Smooth muscle cell (in vitro differentiated cells): ENCODE data around the gene ZBTB7C. TPM values are rescaled to one million over a fixed set of nuclear protein-coding genes. Genes with fewer than 3 reads are reported as not detected.

Source experiments
- DNase-seq: peaks from one replicate; lab custom pipeline; 2025; ENCODE audit not compliant: unreplicated experiment; lab: John Stamatoyannopoulos, UW
- H2AFZ ChIP-seq: fragments of 200-600 bp; sonication (generic); 2 replicates; pipeline ENCODE4 v1.6.0; 2016; ENCODE audit warnings: antibody characterized with exemption, low read depth, mild to moderate bottlenecking
- H3F3A ChIP-seq: fragments of 200-600 bp; sonication (generic); 2 replicates; pipeline ENCODE4 v1.6.0; 2017; ENCODE audit warnings: antibody characterized with exemption, low read depth
- H3K27ac ChIP-seq: fragments of 200-600 bp; sonication (generic); 2 replicates; pipeline ENCODE4 v1.5.1; 2016; ENCODE audit warnings: low read depth, mild to moderate bottlenecking
- H3K27me3 ChIP-seq: fragments of 200-600 bp; sonication (generic); 2 replicates; pipeline ENCODE4 v1.6.1; 2016; ENCODE audit warnings: low read depth, mild to moderate bottlenecking
- H3K36me3 ChIP-seq: fragments of 200-600 bp; sonication (generic); 2 replicates; pipeline ENCODE4 v1.5.1; 2016; ENCODE audit warnings: low read depth
- H3K4me1 ChIP-seq: fragments of 200-600 bp; sonication (generic); 2 replicates; pipeline ENCODE4 v1.5.1; 2016; ENCODE audit warnings: low read depth
- H3K4me2 ChIP-seq: fragments of 200-600 bp; sonication (generic); 2 replicates; pipeline ENCODE4 v1.6.0; 2016; ENCODE audit warnings: mild to moderate bottlenecking
- H3K4me3 ChIP-seq: fragments of 200-600 bp; sonication (generic); 2 replicates; pipeline ENCODE4 v1.5.1; 2016; ENCODE audit warnings: mild to moderate bottlenecking
- H3K79me2 ChIP-seq: fragments of 200-600 bp; sonication (generic); 2 replicates; pipeline ENCODE4 v1.6.0; 2016; ENCODE audit warnings: low read depth, mild to moderate bottlenecking
- H3K9ac ChIP-seq: fragments of 200-600 bp; sonication (generic); 2 replicates; pipeline ENCODE4 v1.6.0; 2016; ENCODE audit warnings: low read depth
- H3K9me3 ChIP-seq: fragments of 200-600 bp; sonication (generic); replicated peaks from 2 replicates; pipeline ENCODE4 v1.5.1; 2016; ENCODE audit warnings: low read depth
- H4K20me1 ChIP-seq: fragments of 200-600 bp; sonication (generic); 2 replicates; pipeline ENCODE4 v1.6.0; 2016; ENCODE audit warnings: low read depth
- WGBS: methylation state at CpG from one replicate; pipeline ENCODE4 v1.1.7; 2016; ENCODE audit warnings: low lambda C conversion rate; 5-methylcytosine and 5-hydroxymethylcytosine counted together
- polyA plus RNA-seq: library from polyadenylated mRNA; unstranded; fragments of >200 nt; fragmentation: Nextera tagmentation; extraction: Ambion mirVana; gene quantifications from 2 replicates; pipeline ENCODE4 v1.2.1, GENCODE V29; 2016
- total RNA-seq: library from RNA; depleted of rRNA; stranded (reverse); fragments of >200 nt; gene quantifications from 2 replicates; pipeline ENCODE4 v1.2.3, GENCODE V29; 2014
- TF ChIP-seq, protein P1 (sequence below): fragments of 200-600 bp; sonication (generic); IDR thresholded peaks from 2 replicates; pipeline ENCODE4 v1.5.1; 2017; ENCODE audit warnings: borderline replicate concordance, mild to moderate bottlenecking, antibody characterized with exemption; ENCODE audit not compliant: insufficient read depth, poor library complexity, severe bottlenecking

Gene ZBTB7C
- total and polyA plus RNA-seq, 2 experiments from 2014 or later = 0.48 to 0.63 TPM

DNA sequence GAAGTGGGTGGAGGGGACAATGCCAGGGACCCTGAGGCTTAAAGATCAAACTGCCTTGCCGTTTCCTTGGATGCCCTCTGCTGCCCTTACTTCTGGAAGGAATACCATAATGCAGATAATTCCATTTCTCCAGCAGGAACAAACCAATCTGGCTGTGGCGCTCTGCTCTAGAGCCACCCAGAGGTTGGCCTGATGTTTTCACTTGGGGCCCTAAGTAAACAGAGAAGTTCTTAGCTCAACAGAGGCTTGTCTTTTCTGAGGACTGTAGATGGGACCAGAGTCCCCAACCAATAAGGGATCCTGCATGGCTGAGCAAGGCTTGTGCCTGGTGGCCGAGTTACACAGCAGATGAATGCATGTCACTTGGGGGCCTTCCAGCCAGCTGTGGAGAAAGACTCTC lies 230.2 kb downstream of the ZBTB7C start:
- H3K4me1 ChIP-seq = no peaks in the 10 kb centered on the region
- H2AFZ ChIP-seq = no peak overlapping the region
- TF ChIP-seq, protein P1, sequence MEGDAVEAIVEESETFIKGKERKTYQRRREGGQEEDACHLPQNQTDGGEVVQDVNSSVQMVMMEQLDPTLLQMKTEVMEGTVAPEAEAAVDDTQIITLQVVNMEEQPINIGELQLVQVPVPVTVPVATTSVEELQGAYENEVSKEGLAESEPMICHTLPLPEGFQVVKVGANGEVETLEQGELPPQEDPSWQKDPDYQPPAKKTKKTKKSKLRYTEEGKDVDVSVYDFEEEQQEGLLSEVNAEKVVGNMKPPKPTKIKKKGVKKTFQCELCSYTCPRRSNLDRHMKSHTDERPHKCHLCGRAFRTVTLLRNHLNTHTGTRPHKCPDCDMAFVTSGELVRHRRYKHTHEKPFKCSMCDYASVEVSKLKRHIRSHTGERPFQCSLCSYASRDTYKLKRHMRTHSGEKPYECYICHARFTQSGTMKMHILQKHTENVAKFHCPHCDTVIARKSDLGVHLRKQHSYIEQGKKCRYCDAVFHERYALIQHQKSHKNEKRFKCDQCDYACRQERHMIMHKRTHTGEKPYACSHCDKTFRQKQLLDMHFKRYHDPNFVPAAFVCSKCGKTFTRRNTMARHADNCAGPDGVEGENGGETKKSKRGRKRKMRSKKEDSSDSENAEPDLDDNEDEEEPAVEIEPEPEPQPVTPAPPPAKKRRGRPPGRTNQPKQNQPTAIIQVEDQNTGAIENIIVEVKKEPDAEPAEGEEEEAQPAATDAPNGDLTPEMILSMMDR = no peak
- peaks cover 9% of the 10 kb centered on the region for H3K27me3 ChIP-seq
- H4K20me1 ChIP-seq = no peaks in the 10 kb centered on the region
- H3K4me2 ChIP-seq = no peak overlapping the region
- H3F3A ChIP-seq = no peaks in the 10 kb centered on the region
- no peak overlapping the region for H3K9ac ChIP-seq
- no peak overlapping the region for H3K27ac ChIP-seq
- 91% methylated on average over 3 of the region's 3 CpGs for WGBS
- no peak overlapping the region for H3K4me3 ChIP-seq
- no peaks in the 10 kb centered on the region for H3K79me2 ChIP-seq
- no peaks in the 10 kb centered on the region for H3K9me3 ChIP-seq
- DNase-seq = no peak
- no peaks in the 10 kb centered on the region for H3K36me3 ChIP-seq

DNA sequence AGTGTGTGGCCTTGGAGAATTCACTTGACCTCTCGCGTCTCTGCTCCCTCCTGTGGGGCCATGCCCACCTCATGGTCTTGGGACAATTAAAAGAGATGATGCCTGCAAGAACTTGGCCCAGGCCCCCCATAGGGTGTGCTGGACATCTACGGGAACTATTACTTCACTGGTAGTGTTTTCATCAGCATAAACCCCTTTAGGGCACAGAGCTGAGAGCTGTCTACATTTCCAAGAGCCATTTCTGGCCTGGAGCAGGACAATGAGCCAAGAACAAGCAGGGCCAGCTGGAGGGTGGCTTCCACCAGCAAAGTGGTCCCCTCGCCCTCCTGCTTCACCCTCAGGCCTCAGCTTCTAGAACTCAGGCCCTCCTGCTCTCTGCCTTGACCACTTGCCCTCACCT lies 232.3 kb downstream of the ZBTB7C start:
- Histone ChIP-seq H3K79me2 (no peaks in the 10 kb centered on the region), H3K9me3 (no peaks in the 10 kb centered on the region), H3K27ac (no peak overlapping the region), H3K9ac (no peak overlapping the region), H3F3A (no peaks in the 10 kb centered on the region), H3K4me3 (no peak overlapping the region), H3K4me1 (no peaks in the 10 kb centered on the region), H3K4me2 (no peak overlapping the region), H3K27me3 (peaks cover 7% of the 10 kb centered on the region), H4K20me1 (no peaks in the 10 kb centered on the region), H2AFZ (no peak overlapping the region), H3K36me3 (no peaks in the 10 kb centered on the region)
- TF ChIP-seq, protein P1 = no peak
- WGBS = 92% methylated on average over 4 of the region's 4 CpGs
- no peak for DNase-seq

DNA sequence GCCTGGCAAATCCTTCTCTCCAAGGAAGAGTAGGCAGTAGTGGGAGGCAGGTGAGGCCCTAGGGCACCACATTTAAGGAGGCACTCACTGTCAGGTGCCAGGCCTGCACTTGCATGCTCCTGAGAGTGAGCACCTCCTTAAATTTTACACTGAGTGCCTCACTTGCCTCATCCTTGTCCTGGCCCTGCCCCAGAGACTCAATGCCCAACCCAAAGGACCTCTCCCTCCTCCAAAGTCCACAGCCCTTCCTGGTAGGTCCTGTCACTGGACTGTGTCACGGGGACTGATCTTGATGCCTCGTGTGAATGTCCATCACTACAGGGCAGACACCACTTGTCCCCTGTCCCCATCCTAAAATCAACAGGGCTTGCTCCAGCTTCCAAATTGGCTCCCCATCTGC lies 235.6 kb downstream of the ZBTB7C start:
- WGBS = 96% methylated on average over 2 of the region's 2 CpGs
- no peak overlapping the region for H2AFZ ChIP-seq
- no peaks in the 10 kb centered on the region for H3K36me3 ChIP-seq
- no peak overlapping the region for H3K27ac ChIP-seq
- no peak for DNase-seq
- TF ChIP-seq, protein P1 = no peak
- no peaks in the 10 kb centered on the region for H3K9me3 ChIP-seq
- no peaks in the 10 kb centered on the region for H3F3A ChIP-seq
- no peaks in the 10 kb centered on the region for H3K79me2 ChIP-seq
- H3K9ac ChIP-seq = no peak overlapping the region
- no peaks in the 10 kb centered on the region for H3K27me3 ChIP-seq
- no peaks in the 10 kb centered on the region for H3K4me1 ChIP-seq
- no peak overlapping the region for H3K4me2 ChIP-seq
- no peak overlapping the region for H3K4me3 ChIP-seq
- no peaks in the 10 kb centered on the region for H4K20me1 ChIP-seq

DNA sequence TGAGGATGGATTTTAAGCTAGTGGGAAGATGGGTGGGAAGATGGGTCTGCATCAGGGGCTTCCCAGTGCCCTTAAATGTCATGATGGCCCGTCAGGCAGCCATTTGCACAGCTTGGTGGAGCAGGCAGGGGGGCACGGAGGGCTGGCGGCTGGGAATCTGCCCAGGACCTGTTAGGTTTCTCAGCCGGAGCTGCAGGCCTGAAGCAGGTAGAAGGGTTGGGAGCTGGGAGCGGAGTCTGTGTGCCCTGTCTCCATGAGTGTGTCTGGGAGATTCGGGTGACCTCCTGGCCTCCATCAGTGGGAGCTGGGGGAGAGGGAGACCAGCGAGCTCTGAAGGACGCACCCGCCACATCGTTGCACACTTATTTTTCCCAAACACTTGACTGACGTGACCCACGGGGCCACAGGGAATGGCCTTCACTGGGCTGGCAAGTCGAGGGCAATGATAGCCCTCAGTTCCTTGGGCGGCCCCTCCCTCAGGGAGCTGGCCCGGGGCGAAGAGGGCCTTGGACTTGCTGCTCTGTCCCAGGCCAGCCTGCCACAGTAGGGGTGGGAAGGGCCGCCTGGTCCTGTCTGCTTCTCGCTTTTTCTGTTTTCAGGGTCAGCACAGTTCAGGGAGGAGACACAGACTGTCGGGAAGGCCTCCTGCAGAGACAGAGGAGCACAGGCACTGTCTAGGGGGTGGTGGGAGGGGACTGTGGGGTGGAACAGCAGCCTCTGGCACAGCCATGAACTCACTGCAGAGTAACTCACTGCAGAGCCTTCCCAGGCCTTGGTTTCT lies 236.8 kb downstream of the ZBTB7C start:
- H3K27ac ChIP-seq = no peak overlapping the region
- H3K27me3 ChIP-seq = no peaks in the 10 kb centered on the region
- H3K4me3 ChIP-seq = no peak overlapping the region
- H3F3A ChIP-seq = no peaks in the 10 kb centered on the region
- TF ChIP-seq, protein P1 = no peak
- DNase-seq = no peak
- no peak overlapping the region for H3K4me2 ChIP-seq
- no peaks in the 10 kb centered on the region for H3K79me2 ChIP-seq
- no peaks in the 10 kb centered on the region for H4K20me1 ChIP-seq
- no peaks in the 10 kb centered on the region for H3K9me3 ChIP-seq
- H3K4me1 ChIP-seq = peaks cover 7% of the 10 kb centered on the region
- H3K9ac ChIP-seq = no peak overlapping the region
- 83% methylated on average over 19 of the region's 19 CpGs for whole genome bisulfite sequencing
- no peaks in the 10 kb centered on the region for H3K36me3 ChIP-seq
- no peak overlapping the region for H2AFZ ChIP-seq
